Spleen (tissue), 11 donors: Measurements from ENCODE around the gene PSMD1. TPM values are rescaled to one million over a fixed set of nuclear protein-coding genes. Genes with fewer than 3 reads are reported as not detected.

Experiments
- DNase-seq: peaks from one replicate; pipeline ENCODE4 v3.0.0-alpha.2; 2020
- H3K27ac ChIP-seq, 8 donors: fragments of 200-600 bp; sonication (generic) in 7 of 8; 1 replicate in 4 of 8; 2 replicates in 4 of 8; pipeline versions ENCODE4 v1.5.0 to v1.8.0; 2016 to 2021; ENCODE audit warnings: inconsistent platforms in 4 of 8, mild to moderate bottlenecking in 4 of 8, moderate library complexity in 1 of 8
- H3K27me3 ChIP-seq, 7 donors: fragments of 200-600 bp; sonication (generic) in 6 of 7; replicated peaks in 1 of 7; 1 replicate in 4 of 7; 2 replicates in 3 of 7; pipeline versions ENCODE4 v1.5.0 to v1.8.0; 2016 to 2021; ENCODE audit warnings: inconsistent platforms in 3 of 7, mild to moderate bottlenecking in 1 of 7
- H3K36me3 ChIP-seq, 6 donors: fragments of 200-600 bp; sonication (generic) in 5 of 6; 1 replicate in 4 of 6; 2 replicates in 2 of 6; pipeline versions ENCODE4 v1.5.0 to v1.8.0; 2016 to 2021; ENCODE audit warnings: inconsistent platforms in 2 of 6
- H3K4me1 ChIP-seq, 6 donors: fragments of 200-600 bp; sonication (generic) in 5 of 6; 1 replicate in 3 of 6; 2 replicates in 3 of 6; pipeline versions ENCODE4 v1.5.0 to v1.8.0; 2016 to 2021; ENCODE audit warnings: inconsistent platforms in 3 of 6
- H3K4me3 ChIP-seq, 8 donors: fragments of 200-600 bp; sonication (generic) in 7 of 8; 1 replicate in 4 of 8; 2 replicates in 4 of 8; pipeline versions ENCODE4 v1.5.0 to v1.8.0; 2016 to 2021; ENCODE audit warnings: inconsistent platforms in 4 of 8, mild to moderate bottlenecking in 4 of 8, moderate library complexity in 2 of 8
- H3K9me3 ChIP-seq, 8 donors: fragments of 200-600 bp; sonication (generic) in 7 of 8; 1 replicate in 4 of 8; 2 replicates in 4 of 8; pipeline versions ENCODE4 v1.5.0 to v1.8.0; 2016 to 2021; ENCODE audit warnings: inconsistent platforms in 4 of 8
- CTCF ChIP-seq, 11 experiments: fragments of 200-600 bp in 7 of 11; fragments of 450-650 bp in 4 of 11; sonication (generic) in 4 of 11; IDR thresholded peaks in 8 of 11; conservative IDR thresholded peaks in 3 of 11; 1 replicate in 7 of 11; 2 replicates in 4 of 11; pipeline versions ENCODE4 v1.4.0 to v1.8.0; 2016 to 2021; ENCODE audit warnings: antibody characterized with exemption in 11 of 11, inconsistent platforms in 4 of 11, mild to moderate bottlenecking in 1 of 11
- POLR2A ChIP-seq, 3 donors: fragments of 450-650 bp; IDR thresholded peaks; one replicate each; pipeline ENCODE4 v1.5.1; 2017; ENCODE audit warnings: antibody characterized with exemption in 3 of 3, mild to moderate bottlenecking in 1 of 3
- POLR2AphosphoS5 ChIP-seq, 3 donors: sonication (generic); formaldehyde crosslinking; IDR thresholded peaks; one replicate each; pipeline ENCODE4 v1.5.1; 2017; ENCODE audit warnings: antibody characterized with exemption in 3 of 3
- WGBS, 5 donors: extraction: QIAGEN DNeasy Blood & Tissue Kit in 3 of 5; methylation state at CpG; one replicate each; pipeline versions ENCODE4 v1.1.5 to v1.1.7; 2013 to 2018; 5-methylcytosine and 5-hydroxymethylcytosine counted together
- intact Hi-C: fragments of 100-400 bp; cut with DNase I; formaldehyde crosslinking; loops from one replicate; pipeline ENCODE4 v1.15.0; 2023; ENCODE audit warnings: low total_unique reads
- polyA plus RNA-seq, 3 donors: library from polyadenylated mRNA; stranded (reverse); fragments of 200-250 nt; gene quantifications; one replicate each; pipeline ENCODE4 v1.2.1, GENCODE V29; 2013
- total RNA-seq, 7 donors: library from RNA; depleted of rRNA in 3 of 7; stranded (reverse); fragments of >200 nt in 3 of 7; fragmentation: NEBNext Ultra II Directional in 4 of 7; extraction: Animal tissue kit (Norgen Biotek cat#: 25700) in 4 of 7; gene quantifications; one replicate each; pipeline versions ENCODE4 v1.1.0 to v1.2.1, GENCODE V29; 2016 to 2021
- donor health status: healthy with polysubstance abuse.
- donor health status: DM: no; HTN: no; CAD: no; lungs with moderate emphysema.
- donor health status: DM: no; HTN: no; CAD: no.
- donor health status: Bipolar disorder and iron deficiency.
- donor health status: healthy.
- donor health status: DM: no; HTN: no; CAD: no.
- donor health status: DM: yes; HTN: yes; CAD: no.

PSMD1 gene
- total and polyA plus RNA-seq, 10 donors: 21.2 to 81.2 (median 53.4) TPM

- no peaks in the 10 kb centered on the region for H3K4me1 ChIP-seq
- WGBS, 5 donors: 58 to 86% (median 73%) methylated on average over 1 of the region's 1 CpG
- no peak overlapping the region for H3K4me3 ChIP-seq
- TF ChIP-seq POLR2AphosphoS5 (IDR thresholded peaks at IDR 0.05): no peak
- no peak for TF ChIP-seq CTCF (IDR thresholded peaks at IDR 0.05 in 8 of 11, conservative IDR thresholded peaks at IDR 0.05 in 3 of 11)
- TF ChIP-seq POLR2A (IDR thresholded peaks at IDR 0.05): no peak
- H3K27me3 ChIP-seq: no peaks in the 10 kb centered on the region
- intact Hi-C loops: no loop called here
- DNase-seq: no peak
- no peak overlapping the region for H3K27ac ChIP-seq
- H3K36me3 ChIP-seq: peaks cover 14 to 100% (median 98%) of the 10 kb centered on the region in 6 donors
- no peaks in the 10 kb centered on the region for H3K9me3 ChIP-seq
Observed at GRCh38 chr2:231084565-231084964, 27.9 kb downstream of the PSMD1 start.

DNA sequence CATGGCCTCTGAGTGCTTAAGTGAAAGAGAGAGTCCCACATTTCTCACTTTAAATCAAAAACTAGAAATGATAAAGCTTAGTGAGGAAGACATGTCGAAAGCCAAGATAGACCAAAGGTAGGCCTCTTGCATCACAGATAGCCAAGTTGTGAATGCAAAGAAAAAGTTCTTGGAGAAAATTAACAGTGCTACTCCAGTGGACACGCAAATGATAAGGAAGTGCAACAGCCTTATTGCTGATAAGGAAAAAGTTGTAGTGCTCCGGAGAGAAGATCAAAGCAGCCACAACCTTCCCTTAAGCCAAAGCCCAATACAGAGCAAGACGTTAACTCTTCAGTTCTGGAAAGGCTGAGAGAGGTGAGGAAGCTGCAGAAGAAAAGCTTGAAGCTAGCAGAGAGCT lies 32.1 kb downstream of the PSMD1 start:
- Histone ChIP-seq H3K9me3 (no peaks in the 10 kb centered on the region), H3K4me1 (no peaks in the 10 kb centered on the region), H3K36me3 (peaks cover 5 to 100% (median 66%) of the 10 kb centered on the region in 6 donors), H3K27me3 (no peaks in the 10 kb centered on the region), H3K4me3 (no peak overlapping the region), H3K27ac (no peak overlapping the region)
- TF ChIP-seq CTCF (IDR thresholded peaks at IDR 0.05 in 8 of 11, conservative IDR thresholded peaks at IDR 0.05 in 3 of 11) (no peak), POLR2A (IDR thresholded peaks at IDR 0.05) (no peak), POLR2AphosphoS5 (IDR thresholded peaks at IDR 0.05) (no peak)
- 86 to 93% (median 90%) methylated on average over 4 of the region's 4 CpGs for WGBS, 5 donors
- no peak for DNase-seq
- intact Hi-C loops: no loop called here

GRCh38 chr2:231093933-231094332 lies 37.3 kb downstream of the PSMD1 start:
- no peaks in the 10 kb centered on the region for H3K27me3 ChIP-seq
- peaks cover 3 to 99% (median 43%) of the 10 kb centered on the region in 6 donors for H3K36me3 ChIP-seq
- H3K4me1 ChIP-seq: no peaks in the 10 kb centered on the region
- no peak for DNase-seq
- no peak overlapping the region for H3K4me3 ChIP-seq
- intact Hi-C loops: no loop called here
- no peak overlapping the region for H3K27ac ChIP-seq
- H3K9me3 ChIP-seq: peaks cover under 1 to 29% (median 12%) of the 10 kb centered on the region in 8 donors
- WGBS, 5 donors: 91 to 99% (median 97%) methylated on average over 5 of the region's 5 CpGs
- no peak for TF ChIP-seq CTCF (IDR thresholded peaks at IDR 0.05 in 8 of 11, conservative IDR thresholded peaks at IDR 0.05 in 3 of 11)
- TF ChIP-seq POLR2A (IDR thresholded peaks at IDR 0.05): no peak
- TF ChIP-seq POLR2AphosphoS5 (IDR thresholded peaks at IDR 0.05): no peak

DNA sequence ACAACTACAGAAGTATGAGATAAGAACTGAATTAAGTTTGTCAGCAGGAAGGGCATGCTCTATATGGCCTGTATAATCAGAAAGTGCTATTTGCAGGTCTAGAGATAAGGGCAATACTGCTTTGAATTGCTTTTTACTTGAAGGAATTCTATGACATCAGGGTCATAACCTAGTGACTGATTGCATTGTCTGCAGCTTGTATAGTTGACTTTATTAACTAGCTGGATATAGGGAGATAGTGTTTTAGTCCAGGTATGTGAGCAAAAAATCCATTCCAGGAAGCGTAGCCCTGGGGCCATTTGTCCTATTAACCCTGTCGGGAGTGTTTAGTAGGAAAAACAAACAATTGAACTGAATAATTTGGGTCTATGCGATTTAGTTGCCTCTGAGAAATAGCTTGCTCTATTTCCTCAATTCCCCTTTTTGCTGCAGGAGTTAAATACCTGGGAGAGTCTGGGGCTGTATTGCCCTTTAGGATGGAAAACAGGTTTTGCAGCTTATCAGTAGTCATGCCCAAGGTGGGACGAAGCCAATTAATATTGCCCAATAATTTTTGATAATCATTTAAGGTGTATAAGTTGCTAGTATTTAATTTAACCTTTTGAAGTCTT lies 38.2 kb downstream of the PSMD1 start:
- H3K4me1 ChIP-seq: no peaks in the 10 kb centered on the region
- H3K27me3 ChIP-seq: no peaks in the 10 kb centered on the region
- intact Hi-C loops: no loop called here
- H3K9me3 ChIP-seq: peaks cover 9 to 38% (median 21%) of the 10 kb centered on the region in 8 donors
- no peak overlapping the region for H3K4me3 ChIP-seq
- TF ChIP-seq CTCF (IDR thresholded peaks at IDR 0.05 in 8 of 11, conservative IDR thresholded peaks at IDR 0.05 in 3 of 11): no peak
- no peak for TF ChIP-seq POLR2AphosphoS5 (IDR thresholded peaks at IDR 0.05)
- TF ChIP-seq POLR2A (IDR thresholded peaks at IDR 0.05): no peak
- 91 to 97% (median 96%) methylated on average over 4 of the region's 4 CpGs for WGBS, 5 donors
- no peak overlapping the region for H3K27ac ChIP-seq
- H3K36me3 ChIP-seq: peaks cover 3 to 99% (median 43%) of the 10 kb centered on the region in 6 donors
- no peak for DNase-seq
